ENCODE results near the gene SLC25A36. TPM values are rescaled to one million over a fixed set of nuclear protein-coding genes. Genes with fewer than 3 reads are reported as not detected.
"Not testable (repeated sequence)": the region's sequence is repeated elsewhere in the genome, so short reads cannot be mapped to it uniquely, and the experiment has no call there.

The SLC25A36 gene
- total and polyA plus RNA-seq, 12 donors: 21.3 to 124 (median 52.7) TPM

DNA sequence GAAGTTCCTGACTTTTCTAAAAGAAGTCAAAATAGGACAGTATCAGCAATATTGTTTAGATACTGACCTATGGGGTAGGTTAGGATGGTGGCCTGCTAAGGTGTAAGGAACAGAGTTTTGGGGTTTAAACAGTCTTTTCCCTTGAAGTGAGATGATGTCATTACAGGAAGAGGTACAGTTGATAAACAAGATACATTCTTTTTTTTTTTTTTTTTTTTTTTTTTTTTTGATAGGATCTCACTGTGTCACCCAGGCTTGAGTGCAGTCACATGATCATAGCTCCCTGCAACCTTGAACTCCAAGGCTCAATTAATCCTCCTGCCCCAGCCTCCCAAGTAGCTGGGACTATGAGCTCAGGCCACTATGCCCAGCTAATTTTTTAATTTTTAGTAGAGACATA, 33.3 kb downstream of the SLC25A36 start:
- no peak overlapping the region for H3K4me3 ChIP-seq
- intact Hi-C loops (cut with DNase I): no loop called here
- H3K4me1 ChIP-seq (replicated peaks in 1 of 2): no peaks in the 10 kb centered on the region
- DNase-seq: no peak
- H3K27me3 ChIP-seq: no peaks in the 10 kb centered on the region
- TF ChIP-seq POLR2A (IDR thresholded peaks at IDR 0.05): no peak
- TF ChIP-seq, protein P1, sequence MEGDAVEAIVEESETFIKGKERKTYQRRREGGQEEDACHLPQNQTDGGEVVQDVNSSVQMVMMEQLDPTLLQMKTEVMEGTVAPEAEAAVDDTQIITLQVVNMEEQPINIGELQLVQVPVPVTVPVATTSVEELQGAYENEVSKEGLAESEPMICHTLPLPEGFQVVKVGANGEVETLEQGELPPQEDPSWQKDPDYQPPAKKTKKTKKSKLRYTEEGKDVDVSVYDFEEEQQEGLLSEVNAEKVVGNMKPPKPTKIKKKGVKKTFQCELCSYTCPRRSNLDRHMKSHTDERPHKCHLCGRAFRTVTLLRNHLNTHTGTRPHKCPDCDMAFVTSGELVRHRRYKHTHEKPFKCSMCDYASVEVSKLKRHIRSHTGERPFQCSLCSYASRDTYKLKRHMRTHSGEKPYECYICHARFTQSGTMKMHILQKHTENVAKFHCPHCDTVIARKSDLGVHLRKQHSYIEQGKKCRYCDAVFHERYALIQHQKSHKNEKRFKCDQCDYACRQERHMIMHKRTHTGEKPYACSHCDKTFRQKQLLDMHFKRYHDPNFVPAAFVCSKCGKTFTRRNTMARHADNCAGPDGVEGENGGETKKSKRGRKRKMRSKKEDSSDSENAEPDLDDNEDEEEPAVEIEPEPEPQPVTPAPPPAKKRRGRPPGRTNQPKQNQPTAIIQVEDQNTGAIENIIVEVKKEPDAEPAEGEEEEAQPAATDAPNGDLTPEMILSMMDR (IDR thresholded peaks at IDR 0.05): no peak
- H3K36me3 ChIP-seq (replicated peaks in 1 of 2): peaks cover 0 to 9% of the 10 kb centered on the region in 2 donors
- H3K27ac ChIP-seq: no peak overlapping the region
- H3K9me3 ChIP-seq (replicated peaks in 1 of 3): no peaks in the 10 kb centered on the region

GRCh38 chr3:140980663-140981062, 39.0 kb downstream of the SLC25A36 start:
- H3K4me1 ChIP-seq (replicated peaks in 1 of 2): no peaks in the 10 kb centered on the region
- H3K36me3 ChIP-seq (replicated peaks in 1 of 2): peaks cover 0 to 9% of the 10 kb centered on the region in 2 donors
- H3K9me3 ChIP-seq (replicated peaks in 1 of 3): no peaks in the 10 kb centered on the region
- intact Hi-C loops (cut with DNase I): no loop called here
- WGBS, 4 donors: 67 to 84% (median 81%) methylated on average over 4 of the region's 4 CpGs
- no peak for TF ChIP-seq POLR2A (IDR thresholded peaks at IDR 0.05)
- TF ChIP-seq, protein P1 (IDR thresholded peaks at IDR 0.05): no peak
- DNase-seq: no peak
- H3K27ac ChIP-seq: no peak overlapping the region
- H3K4me3 ChIP-seq: no peak overlapping the region
- H3K27me3 ChIP-seq: no peaks in the 10 kb centered on the region

DNA sequence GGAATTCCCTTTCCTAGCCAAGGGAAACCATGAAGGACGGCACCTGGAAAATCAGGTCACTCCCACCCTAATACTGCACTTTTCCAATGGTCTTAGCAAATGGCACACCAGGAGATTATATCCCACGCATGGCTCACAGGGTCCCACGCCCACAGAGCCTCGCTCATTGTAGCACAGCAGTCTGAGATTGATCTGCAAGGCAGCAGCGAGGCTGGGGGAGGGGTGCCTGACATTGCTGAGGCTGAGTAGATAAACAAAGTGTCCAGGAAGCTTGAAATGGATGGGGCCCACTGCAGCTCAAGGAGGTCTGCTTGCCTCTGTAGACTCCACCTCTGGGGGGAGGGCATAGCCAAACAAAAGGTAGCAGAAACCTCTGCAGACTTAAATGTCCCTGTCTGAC, 46.2 kb downstream of the SLC25A36 start:
- H3K27ac ChIP-seq; H3K9me3 ChIP-seq (replicated peaks in 1 of 3); H3K4me1 ChIP-seq (replicated peaks in 1 of 2); H3K4me3 ChIP-seq; H3K36me3 ChIP-seq (replicated peaks in 1 of 2); H3K27me3 ChIP-seq; intact Hi-C loops (cut with DNase I); DNase-seq: not testable (repeated sequence)
- WGBS, 4 donors: 84 to 97% (median 94%) methylated on average over 5 of the region's 5 CpGs

- Histone ChIP-seq H3K27me3 (no peaks in the 10 kb centered on the region), H3K4me1 (replicated peaks in 1 of 2) (no peaks in the 10 kb centered on the region), H3K9me3 (replicated peaks in 1 of 3) (no peaks in the 10 kb centered on the region), H3K36me3 (replicated peaks in 1 of 2) (no peaks in the 10 kb centered on the region), H3K4me3 (no peak overlapping the region), H3K27ac (no peak overlapping the region)
- intact Hi-C loops (cut with DNase I): no loop called here
- TF ChIP-seq, protein P1 (IDR thresholded peaks at IDR 0.05): no peak
- TF ChIP-seq POLR2A (IDR thresholded peaks at IDR 0.05): no peak
- 77 to 90% (median 86%) methylated on average over 1 of the region's 1 CpG for WGBS, 4 donors
- no peak for DNase-seq
Observed at GRCh38 chr3:140994316-140994715, 52.7 kb downstream of the SLC25A36 start.

DNA sequence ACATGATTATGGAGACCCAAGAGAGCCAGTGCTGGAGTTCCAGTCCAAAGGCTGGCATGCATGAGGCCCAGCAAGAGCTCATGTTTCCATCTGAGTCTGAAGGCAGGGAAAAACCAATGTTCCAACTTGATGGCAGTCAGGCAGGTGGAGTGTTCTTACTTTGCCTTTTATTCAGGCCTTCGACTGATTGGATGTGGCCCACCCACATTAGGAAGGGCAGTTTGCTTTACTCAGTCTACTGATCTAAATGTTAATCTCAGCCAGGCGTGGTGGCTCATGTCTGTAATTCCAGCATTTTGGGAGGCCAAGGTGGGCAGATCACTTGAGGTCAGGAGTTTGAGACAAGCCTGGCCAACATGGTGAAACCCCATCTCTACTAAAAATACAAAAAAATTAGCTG, 53.2 kb downstream of the SLC25A36 start:
- DNase-seq; H3K4me1 ChIP-seq (replicated peaks in 1 of 2); H3K9me3 ChIP-seq (replicated peaks in 1 of 3); H3K4me3 ChIP-seq; H3K36me3 ChIP-seq (replicated peaks in 1 of 2); H3K27me3 ChIP-seq; H3K27ac ChIP-seq: not testable (repeated sequence)
- 76 to 88% (median 82%) methylated on average over 2 of the region's 2 CpGs for WGBS, 4 donors
- intact Hi-C loops (cut with DNase I): loop anchor here (5.0 kb wide), 2 partner anchors 192 to 197 kb away; no protein-coding TSS in a partner anchor
